ENCODE data around the gene ARL6IP5.

ARL6IP5 gene

GRCh38 chr3:69115731-69116130 is 31.0 kb downstream of the ARL6IP5 start:
- in situ Hi-C loops (cut with HindIII; ENCODE audit: low sequenced_read_pairs), result loop anchor here (25.0 kb wide), 1 partner anchor 547 kb away; no protein-coding TSS in a partner anchor

GRCh38 chr3:69116162-69116561 is 31.4 kb downstream of the ARL6IP5 start:
- in situ Hi-C loops (cut with HindIII; ENCODE audit: low sequenced_read_pairs), result loop anchor here (25.0 kb wide), 1 partner anchor 546 kb away; no protein-coding TSS in a partner anchor

GRCh38 chr3:69116897-69117296 is 32.2 kb downstream of the ARL6IP5 start:
- in situ Hi-C loops (cut with HindIII; ENCODE audit: low sequenced_read_pairs), result loop anchor here (25.0 kb wide), 1 partner anchor 545 kb away; no protein-coding TSS in a partner anchor

- in situ Hi-C loops (cut with HindIII; ENCODE audit: low sequenced_read_pairs), result loop anchor here (25.0 kb wide), 1 partner anchor 544 kb away; no protein-coding TSS in a partner anchor
These were observed 33.8 kb downstream of the ARL6IP5 start for GRCh38 chr3:69118555-69118954.

DNA sequence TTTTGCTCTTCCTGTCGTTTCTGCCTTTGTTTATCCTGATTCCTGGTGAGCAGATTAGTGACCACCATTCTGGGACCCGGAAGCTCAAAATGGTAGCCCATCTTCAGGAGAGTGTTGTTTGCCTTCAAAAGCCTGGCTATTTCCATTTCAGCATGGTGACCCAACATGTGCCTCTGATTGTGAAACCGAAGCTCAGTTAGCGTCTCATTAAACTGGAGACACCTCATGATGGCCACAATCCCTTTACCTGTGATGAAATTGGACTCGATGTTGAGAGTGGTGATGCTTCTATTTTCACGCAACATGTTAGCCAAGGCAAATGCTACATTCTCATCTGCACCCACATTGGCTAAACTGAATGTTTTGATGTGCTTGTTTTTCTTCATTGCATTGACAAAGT is 34.4 kb downstream of the ARL6IP5 start:
- in situ Hi-C loops (cut with HindIII; ENCODE audit: low sequenced_read_pairs), result loop anchor here (25.0 kb wide), 1 partner anchor 543 kb away; no protein-coding TSS in a partner anchor

DNA sequence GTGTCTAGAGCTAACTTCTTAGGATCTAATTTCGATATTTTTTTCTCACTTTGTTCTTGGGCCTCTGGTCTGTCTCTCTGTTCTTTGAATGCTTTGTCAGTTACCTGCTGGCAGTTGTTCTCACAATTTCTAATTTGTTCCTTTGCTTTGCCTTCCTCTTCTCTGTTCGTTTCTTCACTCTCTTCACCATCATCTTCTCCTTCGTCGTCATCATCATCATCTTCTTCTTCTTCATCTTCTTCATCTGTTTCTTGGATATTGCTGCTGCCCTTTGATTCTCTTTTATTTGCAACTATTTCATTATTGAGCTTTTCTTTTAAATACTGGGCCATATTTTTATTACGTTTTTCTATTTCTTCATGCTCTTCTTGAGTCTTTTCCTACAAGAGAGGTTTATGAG is 34.9 kb downstream of the ARL6IP5 start:
- in situ Hi-C loops (cut with HindIII; ENCODE audit: low sequenced_read_pairs), result loop anchor here (25.0 kb wide), 1 partner anchor 543 kb away; no protein-coding TSS in a partner anchor

- in situ Hi-C loops (cut with HindIII; ENCODE audit: low sequenced_read_pairs), result loop anchor here (25.0 kb wide), 1 partner anchor 541 kb away; no protein-coding TSS in a partner anchor
These were observed 36.2 kb downstream of the ARL6IP5 start for GRCh38 chr3:69120879-69121464.

DNA sequence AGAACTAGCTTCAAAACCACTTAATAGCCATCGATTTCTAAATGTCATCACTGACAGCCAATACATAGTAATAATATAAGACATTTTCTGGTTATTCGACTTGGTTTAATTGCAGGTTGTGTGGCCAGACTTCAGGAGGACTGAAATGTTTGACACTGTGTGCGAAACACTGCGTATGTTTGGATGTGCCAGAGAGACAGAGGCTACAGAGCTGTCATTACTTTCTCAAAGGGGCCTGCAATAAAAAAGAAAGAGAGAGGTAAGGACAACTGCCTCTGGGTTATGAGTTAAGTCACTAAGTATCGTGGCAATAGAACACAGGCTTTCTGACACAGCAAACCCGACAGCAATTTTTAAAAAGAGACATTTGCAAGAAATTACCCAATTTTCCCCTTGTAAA is 36.8 kb downstream of the ARL6IP5 start:
- in situ Hi-C loops (cut with HindIII; ENCODE audit: low sequenced_read_pairs), result loop anchor here (25.0 kb wide), 1 partner anchor 541 kb away; no protein-coding TSS in a partner anchor

- in situ Hi-C loops (cut with HindIII; ENCODE audit: low sequenced_read_pairs), result loop anchor here (25.0 kb wide), 1 partner anchor 540 kb away; no protein-coding TSS in a partner anchor
These were observed 37.2 kb downstream of the ARL6IP5 start for GRCh38 chr3:69121950-69122349.

DNA sequence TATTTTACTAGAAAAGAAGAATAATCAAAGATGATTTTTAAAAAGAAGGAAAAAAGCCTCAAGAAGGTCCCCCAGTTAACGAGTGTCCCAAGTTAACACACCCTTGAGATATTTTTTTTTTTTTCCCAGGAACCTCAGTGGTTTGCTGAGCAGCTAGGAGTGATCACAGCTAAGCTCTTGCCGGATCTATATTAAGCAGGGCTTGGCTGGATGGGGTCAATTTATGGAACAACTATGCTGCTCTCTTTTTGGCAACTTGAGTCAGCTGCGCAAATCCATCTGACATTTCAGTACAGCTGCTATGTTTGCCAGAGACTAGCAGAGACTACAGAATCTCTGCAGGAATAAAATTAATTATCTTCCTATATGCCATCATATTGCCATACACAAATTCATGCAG is 37.7 kb downstream of the ARL6IP5 start, which contains the start of gene LMOD3:
Gene LMOD3, minus strand, starts transcription at position 193 of the 400 bp plus-strand sequence. CDS start 209 bp downstream, outside the sequence.
- in situ Hi-C loops (cut with HindIII; ENCODE audit: low sequenced_read_pairs), result loop anchor here (25.0 kb wide), 1 partner anchor 540 kb away; no protein-coding TSS in a partner anchor

- in situ Hi-C loops (cut with HindIII; ENCODE audit: low sequenced_read_pairs), result no loop called here
These were observed 41.5 kb downstream of the ARL6IP5 start for GRCh38 chr3:69126216-69126615.

DNA sequence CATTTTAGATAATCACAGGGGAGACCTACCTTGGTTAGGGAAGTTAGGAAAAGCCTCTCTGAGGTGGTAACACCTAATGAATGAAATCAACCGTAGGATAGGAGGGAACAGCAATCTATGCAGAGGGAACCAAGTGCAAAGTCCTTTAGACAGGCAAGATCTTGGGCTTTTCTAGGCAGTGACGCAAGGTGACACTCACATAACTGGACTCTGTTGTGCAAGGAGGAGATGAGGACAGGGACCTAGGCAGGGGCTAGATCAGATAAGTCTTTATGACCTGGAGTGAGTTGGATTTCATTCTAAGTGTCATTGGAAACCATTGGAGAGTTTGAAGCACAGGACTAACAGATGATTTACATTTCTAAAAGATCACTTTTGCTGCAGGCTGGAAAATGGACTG is 42.3 kb downstream of the ARL6IP5 start:
- in situ Hi-C loops (cut with HindIII; ENCODE audit: low sequenced_read_pairs), result no loop called here

DNA sequence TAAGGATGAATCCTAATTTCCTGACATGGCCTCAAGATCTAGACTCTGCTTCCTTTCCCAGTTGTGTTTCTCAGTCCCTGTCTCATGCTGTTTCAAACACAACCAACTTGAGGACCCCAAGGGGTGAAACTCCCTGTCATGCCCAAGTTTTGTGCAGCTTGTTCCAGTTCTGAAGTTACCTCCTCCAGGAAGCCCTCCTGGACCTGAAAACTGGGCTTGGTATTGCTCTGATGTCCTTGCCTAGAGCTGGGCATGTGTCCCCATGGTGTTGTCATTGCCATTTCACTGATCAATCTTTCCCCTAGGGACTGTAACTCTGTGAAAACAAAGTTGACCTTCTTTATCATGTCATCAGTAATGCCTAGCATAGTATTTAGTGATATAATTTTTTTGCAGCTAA is 43.8 kb downstream of the ARL6IP5 start:
- in situ Hi-C loops (cut with HindIII; ENCODE audit: low sequenced_read_pairs), result no loop called here

GRCh38 chr3:69129531-69129930 is 44.8 kb downstream of the ARL6IP5 start:
- in situ Hi-C loops (cut with HindIII; ENCODE audit: low sequenced_read_pairs), result no loop called here

DNA sequence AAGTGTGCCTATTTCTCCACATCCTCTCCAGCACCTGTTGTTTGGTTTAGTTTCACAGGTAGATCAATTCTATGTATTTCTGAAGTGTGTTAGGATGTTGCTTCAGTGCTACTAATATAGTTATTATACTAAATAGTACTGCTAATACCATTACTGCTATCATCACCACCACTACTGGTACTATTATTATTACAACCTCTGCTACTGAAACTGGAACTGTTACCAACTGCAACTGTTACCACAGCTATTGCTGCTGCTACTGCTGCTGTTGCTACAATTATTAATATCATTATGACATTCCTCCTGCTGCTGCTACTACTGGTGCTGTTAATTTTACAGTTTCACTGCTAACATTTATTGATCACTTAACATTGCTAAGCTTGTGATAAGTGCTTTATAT is 46.0 kb downstream of the ARL6IP5 start:
- in situ Hi-C loops (cut with HindIII; ENCODE audit: low sequenced_read_pairs), result no loop called here

DNA sequence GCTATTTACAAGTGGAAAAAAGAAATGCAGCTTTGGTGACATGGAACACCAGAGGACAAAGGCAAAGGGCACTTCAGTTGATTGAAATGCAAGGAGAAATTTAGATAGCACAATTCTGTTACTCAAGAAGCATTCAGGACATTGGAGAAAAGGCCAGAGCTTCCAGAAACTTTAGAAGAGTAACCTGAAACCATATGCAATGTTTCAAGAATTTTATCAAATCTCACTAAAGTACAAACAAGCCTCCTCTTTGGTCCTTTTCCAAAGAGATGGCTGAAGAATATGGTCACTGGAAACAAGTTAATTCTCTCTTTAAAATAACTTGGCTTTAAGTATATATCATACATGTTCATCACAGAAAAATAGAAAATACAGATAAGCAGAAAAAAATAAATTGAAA is 52.3 kb downstream of the ARL6IP5 start:
- in situ Hi-C loops (cut with HindIII; ENCODE audit: low sequenced_read_pairs), result no loop called here

- in situ Hi-C loops (cut with HindIII; ENCODE audit: low sequenced_read_pairs), result no loop called here
These were observed 52.7 kb downstream of the ARL6IP5 start for GRCh38 chr3:69137412-69137811.

- in situ Hi-C loops (cut with HindIII; ENCODE audit: low sequenced_read_pairs), result no loop called here
These were observed 56.6 kb downstream of the ARL6IP5 start for GRCh38 chr3:69141313-69141712.

DNA sequence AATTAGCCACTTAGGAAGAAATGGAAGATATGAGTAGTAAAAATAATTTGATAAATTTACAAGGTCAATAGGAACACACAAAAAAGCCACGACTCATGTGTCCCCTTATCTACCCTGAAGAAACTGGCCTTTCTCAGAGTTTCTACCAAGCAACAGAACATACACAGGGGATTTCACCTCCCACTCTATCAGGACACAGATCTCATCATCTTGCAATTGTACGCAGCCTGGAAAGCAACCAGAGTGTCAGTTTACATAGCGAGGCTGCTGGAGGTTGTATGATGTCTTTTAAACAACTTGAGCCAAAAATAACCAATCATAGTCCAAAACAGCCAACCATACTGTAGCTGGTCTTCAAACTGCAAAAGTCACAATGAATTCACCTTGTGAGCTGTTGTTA is 57.4 kb downstream of the ARL6IP5 start:
- in situ Hi-C loops (cut with HindIII; ENCODE audit: low sequenced_read_pairs), result no loop called here

DNA sequence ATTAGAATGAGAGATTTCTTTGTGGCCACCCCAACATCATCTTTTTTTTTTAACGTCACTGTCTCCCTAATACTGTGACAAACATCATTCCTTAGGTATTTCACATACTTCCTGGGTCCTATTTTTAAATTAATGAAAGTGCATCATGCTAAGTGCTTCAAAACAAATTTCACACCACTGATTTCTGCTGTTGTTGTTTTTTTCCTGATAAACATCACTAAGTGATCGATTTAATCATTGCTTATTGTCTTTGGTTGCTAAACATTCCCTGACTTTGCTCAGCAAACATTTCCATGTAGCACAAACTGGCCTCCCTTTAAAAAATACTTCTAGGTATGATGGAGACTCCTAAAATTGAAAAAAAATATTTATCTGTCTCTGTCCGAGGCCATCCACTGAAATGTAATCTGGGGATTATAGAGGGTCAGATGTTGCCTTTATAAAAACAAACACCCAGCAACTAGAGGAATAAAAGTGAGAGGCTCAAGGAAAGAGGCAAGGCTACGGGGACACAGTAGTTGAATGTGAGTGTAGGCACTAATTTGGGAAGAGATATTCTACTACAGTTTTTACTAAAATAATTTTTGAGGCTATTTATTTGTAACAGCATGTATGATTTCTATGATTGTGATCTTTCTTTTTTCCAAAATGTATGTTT is 58.2 kb downstream of the ARL6IP5 start:
- in situ Hi-C loops (cut with HindIII; ENCODE audit: low sequenced_read_pairs), result no loop called here

- in situ Hi-C loops (cut with HindIII; ENCODE audit: low sequenced_read_pairs), result no loop called here
These were observed 58.9 kb downstream of the ARL6IP5 start for GRCh38 chr3:69143612-69144011.

All from DLD1 (cell line).